HG02571 (cell line): ENCODE results near the gene MYOZ2.

Source experiments
- ATAC-seq: cut with Tn5 transposase; IDR thresholded peaks from one replicate; pipeline ENCODE4 v1.9.1; 2021; ENCODE audit warnings: mild to moderate bottlenecking, moderate library complexity; ENCODE audit not compliant: unreplicated experiment

The MYOZ2 gene

DNA sequence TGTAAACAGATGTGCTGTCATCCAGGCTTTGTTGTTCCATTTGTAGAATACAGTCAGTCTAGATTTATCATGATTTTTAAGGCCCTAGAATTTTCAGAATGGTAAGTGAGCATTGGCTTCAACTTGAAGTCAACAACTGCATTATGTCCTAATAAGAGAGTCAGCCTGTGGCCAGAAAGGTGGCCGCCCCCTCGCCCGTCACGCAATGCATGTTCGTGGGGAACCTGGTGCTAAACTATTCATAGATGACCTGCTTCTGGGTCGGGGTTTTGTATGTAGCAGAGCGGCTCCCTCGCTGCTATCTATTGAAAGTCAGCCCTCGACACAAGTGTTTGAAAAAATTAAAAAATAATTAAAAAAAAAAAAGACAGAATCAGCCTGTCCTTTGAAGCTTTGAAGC lies 101.6 kb downstream of the MYOZ2 start:
- no peak for ATAC-seq
